Keratinocyte (primary cell): ENCODE results near the gene ADGRG1. TPM values are rescaled to one million over a fixed set of nuclear protein-coding genes. Genes with fewer than 3 reads are reported as not detected.

ENCODE experiments used
- DNase-seq: peaks from one replicate; pipeline ENCODE4 v3.0.0-alpha.2; 2011; ENCODE audit warnings: low read depth, missing footprints, low spot score
- FAIRE-seq: peaks from 2 replicates; lab custom pipeline; 2011; peaks lifted over from hg19 to GRCh38; lab: Jason Lieb, UNC
- H2AFZ ChIP-seq: 2 replicates; pipeline ENCODE4 v1.6.0; 2012; ENCODE audit warnings: low read length, control low read depth, inconsistent platforms; ENCODE audit not compliant: control insufficient read depth
- H3K27ac ChIP-seq: 2 replicates; pipeline ENCODE4 v1.5.1; 2011; ENCODE audit warnings: low read length; ENCODE audit not compliant: control insufficient read depth, insufficient read depth
- H3K27me3 ChIP-seq: 3 replicates; pipeline ENCODE4 v1.6.0; 2011; ENCODE audit warnings: low read length; ENCODE audit not compliant: control insufficient read depth, insufficient read depth; ENCODE audit errors: extremely low read depth
- H3K36me3 ChIP-seq, 2 experiments: 2 replicates in 1 of 2; 3 replicates in 1 of 2; pipeline ENCODE4 v1.5.1; 2011; ENCODE audit warnings: low read length in 2 of 2, mild to moderate bottlenecking in 1 of 2; ENCODE audit not compliant: control insufficient read depth in 2 of 2, insufficient read depth in 2 of 2; ENCODE audit errors: extremely low read depth in 1 of 2
- H3K4me1 ChIP-seq: 3 replicates; pipeline ENCODE4 v1.5.1; 2011; ENCODE audit warnings: low read length; ENCODE audit not compliant: control insufficient read depth, insufficient read depth; ENCODE audit errors: extremely low read depth
- H3K4me2 ChIP-seq: 3 replicates; pipeline ENCODE4 v1.6.0; 2011; ENCODE audit warnings: low read depth, low read length; ENCODE audit not compliant: control insufficient read depth, insufficient read depth; ENCODE audit errors: extremely low read depth
- H3K4me3 ChIP-seq, 3 experiments: fragments of 200-600 bp in 1 of 3; sonication (generic) in 1 of 3; 2 replicates in 2 of 3; 3 replicates in 1 of 3; pipeline ENCODE4 v1.5.1; 2011 to 2016; ENCODE audit warnings: low read length in 3 of 3, mild to moderate bottlenecking in 3 of 3, control low read depth in 2 of 3, inconsistent platforms in 1 of 3, low read depth in 1 of 3, mixed read lengths in 1 of 3, mixed run types in 1 of 3, moderate library complexity in 1 of 3; ENCODE audit not compliant: control insufficient read depth in 2 of 3, insufficient read depth in 2 of 3; ENCODE audit errors: extremely low read depth in 1 of 3
- H3K79me2 ChIP-seq: 2 replicates; pipeline ENCODE4 v1.6.0; 2012; ENCODE audit warnings: low read length; ENCODE audit not compliant: control insufficient read depth, insufficient read depth
- H3K9ac ChIP-seq: 3 replicates; pipeline ENCODE4 v1.6.0; 2011; ENCODE audit warnings: low read length; ENCODE audit not compliant: control insufficient read depth, insufficient read depth; ENCODE audit errors: extremely low read depth
- H3K9me1 ChIP-seq: 3 replicates; pipeline ENCODE4 v1.6.0; 2011; ENCODE audit warnings: low read length; ENCODE audit not compliant: control insufficient read depth, insufficient read depth; ENCODE audit errors: extremely low read depth
- H3K9me3 ChIP-seq: 2 replicates; pipeline ENCODE4 v1.5.1; 2012; ENCODE audit warnings: low read depth, low read length; ENCODE audit not compliant: control insufficient read depth
- H4K20me1 ChIP-seq: 3 replicates; pipeline ENCODE4 v1.6.0; 2011; ENCODE audit warnings: low read length; ENCODE audit not compliant: control insufficient read depth, insufficient read depth; ENCODE audit errors: extremely low read depth
- dilution Hi-C: fragments of 300-500 bp; cut with MboI; formaldehyde crosslinking; loops from one replicate; pipeline ENCODE4 v1.7.0; 2020; ENCODE audit warnings: low sequenced_read_pairs; ENCODE audit not compliant: extremely low pct_ligation_motif_present
- polyA plus RNA-seq, 5 experiments: library from polyadenylated mRNA; depleted of rRNA in 3 of 5; stranded (reverse) in 3 of 5; stranded (forward) in 1 of 5; unstranded in 1 of 5; fragments of >200 nt; gene quantifications; 1 replicate in 1 of 5; 2 replicates in 3 of 5; 3 replicates in 1 of 5; pipeline versions ENCODE4 v1.2.1 to v1.2.3, GENCODE V29; 2011 to 2012; ENCODE audit warnings: missing spikeins in 2 of 5, low read depth in 1 of 5, low replicate concordance in 1 of 5
- TF ChIP-seq, protein P1 (sequence below), 3 experiments: IDR thresholded peaks in 1 of 3; conservative IDR thresholded peaks in 1 of 3; optimal IDR thresholded peaks in 1 of 3; 2 replicates in 2 of 3; 3 replicates in 1 of 3; pipeline versions ENCODE3 to v1.5.1; 2011; ENCODE audit warnings: low read length in 3 of 3, mild to moderate bottlenecking in 3 of 3, moderate library complexity in 2 of 3, control low read depth in 1 of 3, inconsistent platforms in 1 of 3; ENCODE audit not compliant: insufficient read depth in 2 of 3; ENCODE audit errors: extremely low read depth in 1 of 3

Gene ADGRG1
- polyA plus RNA-seq, 1 donor (not counting 4 experiments of a cell fraction or from before 2014, with no cell fraction given): 28.4 TPM

DNA sequence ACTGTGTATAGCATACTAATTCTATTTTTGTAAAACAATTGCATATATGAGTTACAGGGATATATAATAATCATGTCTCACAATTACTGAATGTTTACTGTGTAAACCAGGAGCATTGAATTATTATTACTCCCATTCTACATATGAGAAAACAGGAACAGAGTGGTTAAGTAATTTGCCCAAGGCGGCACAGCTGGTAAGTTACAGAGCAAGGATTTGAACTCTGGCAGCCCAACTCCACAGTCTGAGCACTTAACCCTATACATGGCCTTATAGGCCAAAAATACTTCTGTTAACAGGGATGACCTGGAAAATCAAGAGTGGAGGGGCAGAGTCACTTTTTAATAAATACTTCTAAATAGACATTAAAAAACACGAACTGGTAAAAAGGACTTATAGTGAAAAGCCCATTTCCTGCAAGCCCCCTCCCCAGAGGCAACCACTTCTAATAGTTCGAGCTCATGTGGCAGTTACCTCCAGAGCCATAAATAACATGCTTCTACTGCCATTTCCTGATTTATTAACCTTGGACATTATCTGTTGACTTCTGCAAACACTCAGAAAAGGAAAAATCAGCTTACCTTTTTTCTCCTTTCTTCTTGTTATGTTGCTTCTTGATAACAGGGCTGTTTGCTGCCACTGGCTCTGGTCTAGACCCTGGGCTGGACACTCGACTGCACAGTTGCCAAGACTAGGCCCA lies 22.1 kb upstream of the ADGRG1 start:
- TF ChIP-seq, protein P1, sequence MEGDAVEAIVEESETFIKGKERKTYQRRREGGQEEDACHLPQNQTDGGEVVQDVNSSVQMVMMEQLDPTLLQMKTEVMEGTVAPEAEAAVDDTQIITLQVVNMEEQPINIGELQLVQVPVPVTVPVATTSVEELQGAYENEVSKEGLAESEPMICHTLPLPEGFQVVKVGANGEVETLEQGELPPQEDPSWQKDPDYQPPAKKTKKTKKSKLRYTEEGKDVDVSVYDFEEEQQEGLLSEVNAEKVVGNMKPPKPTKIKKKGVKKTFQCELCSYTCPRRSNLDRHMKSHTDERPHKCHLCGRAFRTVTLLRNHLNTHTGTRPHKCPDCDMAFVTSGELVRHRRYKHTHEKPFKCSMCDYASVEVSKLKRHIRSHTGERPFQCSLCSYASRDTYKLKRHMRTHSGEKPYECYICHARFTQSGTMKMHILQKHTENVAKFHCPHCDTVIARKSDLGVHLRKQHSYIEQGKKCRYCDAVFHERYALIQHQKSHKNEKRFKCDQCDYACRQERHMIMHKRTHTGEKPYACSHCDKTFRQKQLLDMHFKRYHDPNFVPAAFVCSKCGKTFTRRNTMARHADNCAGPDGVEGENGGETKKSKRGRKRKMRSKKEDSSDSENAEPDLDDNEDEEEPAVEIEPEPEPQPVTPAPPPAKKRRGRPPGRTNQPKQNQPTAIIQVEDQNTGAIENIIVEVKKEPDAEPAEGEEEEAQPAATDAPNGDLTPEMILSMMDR (optimal IDR thresholded peaks at IDR 0.05 in 1 of 3, IDR thresholded peaks at IDR 0.05 in 1 of 3, conservative IDR thresholded peaks at IDR 0.05 in 1 of 3; ENCODE audit: extremely low read depth in 1 of 3, insufficient read depth in 2 of 3, low read length in 3 of 3): no peak
- Histone ChIP-seq H3K27me3 (no peaks in the 10 kb centered on the region), H3K9ac (no peak overlapping the region), H4K20me1 (no peaks in the 10 kb centered on the region), H3K9me3 (no peaks in the 10 kb centered on the region), H3K27ac (no peak overlapping the region), H3K36me3 (no peaks in the 10 kb centered on the region), H3K4me3 (no peak overlapping the region), H3K79me2 (no peaks in the 10 kb centered on the region), H2AFZ (no peak overlapping the region), H3K9me1 (no peaks in the 10 kb centered on the region), H3K4me1 (peaks cover 4% of the 10 kb centered on the region), H3K4me2 (no peak overlapping the region)
- DNase-seq (no peak), FAIRE-seq (no peak)
- dilution Hi-C loops: no loop called here

DNA sequence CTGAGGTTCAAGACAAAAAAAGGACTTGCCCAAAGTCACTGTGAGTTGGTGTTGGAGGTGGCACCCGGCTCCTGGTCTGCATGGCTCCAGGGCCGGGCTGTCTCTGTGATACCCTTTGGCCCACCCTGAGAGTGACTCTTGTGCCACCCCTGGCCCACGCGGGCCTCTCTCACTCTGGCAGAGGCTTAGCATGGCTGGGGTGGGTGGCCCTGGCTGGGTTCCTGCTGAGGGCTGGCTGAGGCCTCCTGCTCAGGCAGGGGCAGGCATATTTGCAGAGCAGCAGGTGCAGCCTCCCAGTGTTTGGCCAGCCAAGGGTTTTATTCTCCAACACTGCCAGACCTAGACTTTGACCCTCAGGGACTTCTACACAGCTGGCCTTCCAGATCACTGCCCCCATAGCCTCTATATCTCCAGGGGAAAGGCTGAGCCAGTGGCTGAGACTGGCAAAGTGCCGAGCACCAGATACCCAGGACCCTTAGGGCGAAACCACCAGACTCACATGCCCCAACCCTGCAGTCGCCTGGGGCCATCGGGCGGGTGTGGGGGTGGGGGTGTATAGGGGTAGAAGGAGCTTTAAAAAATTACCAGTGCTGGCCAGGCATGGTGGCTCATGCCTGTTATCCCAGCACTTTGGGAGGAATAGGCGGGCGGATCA lies 21.5 kb upstream of the ADGRG1 start:
- Histone ChIP-seq H3K4me1 (peaks cover 4% of the 10 kb centered on the region), H3K9me1 (no peaks in the 10 kb centered on the region), H3K4me3 (no peak overlapping the region), H3K4me2 (no peak overlapping the region), H3K27me3 (no peaks in the 10 kb centered on the region), H3K9me3 (no peaks in the 10 kb centered on the region), H4K20me1 (no peaks in the 10 kb centered on the region), H3K36me3 (no peaks in the 10 kb centered on the region), H3K79me2 (no peaks in the 10 kb centered on the region), H3K9ac (no peak overlapping the region), H2AFZ (no peak overlapping the region), H3K27ac (no peak overlapping the region)
- TF ChIP-seq, protein P1 (optimal IDR thresholded peaks at IDR 0.05 in 1 of 3, IDR thresholded peaks at IDR 0.05 in 1 of 3, conservative IDR thresholded peaks at IDR 0.05 in 1 of 3; ENCODE audit: extremely low read depth in 1 of 3, insufficient read depth in 2 of 3, low read length in 3 of 3): no peak
- DNase-seq (no peak), FAIRE-seq (no peak)
- dilution Hi-C loops: no loop called here
